BLaER1 (cell line): ENCODE measurements around the gene CRABP2.

Experiments
- H3K27ac ChIP-seq: shearing (Covaris generic); formaldehyde crosslinking; 2 replicates; pipeline ENCODE4 v1.8.1; 2022
- H3K27me3 ChIP-seq: shearing (Covaris generic); formaldehyde crosslinking; 2 replicates; pipeline ENCODE4 v1.8.1; 2022
- H3K36me3 ChIP-seq: shearing (Covaris generic); formaldehyde crosslinking; 2 replicates; pipeline ENCODE4 v1.8.1; 2022
- H3K4me1 ChIP-seq: shearing (Covaris generic); formaldehyde crosslinking; 2 replicates; pipeline ENCODE4 v1.8.1; 2022
- H3K4me2 ChIP-seq: shearing (Covaris generic); formaldehyde crosslinking; 2 replicates; pipeline ENCODE4 v1.8.1; 2022
- H3K4me3 ChIP-seq: shearing (Covaris generic); formaldehyde crosslinking; 2 replicates; pipeline ENCODE4 v1.8.1; 2022
- H3K9ac ChIP-seq: shearing (Covaris generic); formaldehyde crosslinking; 2 replicates; pipeline ENCODE4 v1.8.1; 2022
- H3K9me3 ChIP-seq: shearing (Covaris generic); formaldehyde crosslinking; 2 replicates; pipeline ENCODE4 v1.8.1; 2022
- H4K20me1 ChIP-seq: shearing (Covaris generic); formaldehyde crosslinking; 2 replicates; pipeline ENCODE4 v1.8.1; 2022
- Cebpa-rat ChIP-seq: shearing (Covaris generic); IDR thresholded peaks from 2 replicates; pipeline ENCODE4 v1.8.1; 2022

Gene CRABP2

DNA sequence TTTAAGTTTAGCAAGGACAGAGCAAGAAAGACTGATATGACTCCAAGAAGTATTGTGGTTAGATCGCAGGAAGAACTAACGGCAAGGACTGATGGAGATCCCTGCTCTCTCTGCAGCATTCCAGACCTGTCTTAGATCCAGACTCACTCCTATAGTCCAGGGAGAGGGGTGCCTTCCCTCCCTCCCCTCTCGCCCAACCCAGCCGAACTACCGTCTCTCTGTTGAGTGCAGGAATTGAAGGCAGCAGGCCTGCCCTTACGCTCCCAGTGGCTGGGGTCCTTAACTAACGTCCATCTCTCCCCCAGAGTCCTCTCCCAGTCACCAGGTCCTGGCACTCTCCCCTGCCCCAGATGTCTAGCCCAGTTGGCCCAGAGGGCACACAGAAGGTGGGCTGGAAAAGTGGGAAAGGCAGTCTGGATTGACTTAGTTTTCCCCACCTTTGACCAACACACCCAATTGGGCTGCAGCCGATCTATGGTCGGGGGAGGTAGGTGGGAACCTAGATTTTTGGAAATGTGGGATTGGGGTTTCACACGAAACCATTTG, 1.1 kb downstream of the CRABP2 start:
- no peak overlapping the region for H3K4me3 ChIP-seq
- H3K4me1 ChIP-seq = peaks cover 36% of the 10 kb centered on the region
- TF ChIP-seq Cebpa-rat = no peak
- H3K36me3 ChIP-seq = no peaks in the 10 kb centered on the region
- H3K4me2 ChIP-seq = no peak overlapping the region
- peaks cover 38% of the 10 kb centered on the region for H3K27me3 ChIP-seq
- no peaks in the 10 kb centered on the region; the same call in none of the 2 replicates for H4K20me1 ChIP-seq
- H3K9me3 ChIP-seq = no peaks in the 10 kb centered on the region
- H3K27ac ChIP-seq = no peak overlapping the region
- H3K9ac ChIP-seq = no peak overlapping the region

DNA sequence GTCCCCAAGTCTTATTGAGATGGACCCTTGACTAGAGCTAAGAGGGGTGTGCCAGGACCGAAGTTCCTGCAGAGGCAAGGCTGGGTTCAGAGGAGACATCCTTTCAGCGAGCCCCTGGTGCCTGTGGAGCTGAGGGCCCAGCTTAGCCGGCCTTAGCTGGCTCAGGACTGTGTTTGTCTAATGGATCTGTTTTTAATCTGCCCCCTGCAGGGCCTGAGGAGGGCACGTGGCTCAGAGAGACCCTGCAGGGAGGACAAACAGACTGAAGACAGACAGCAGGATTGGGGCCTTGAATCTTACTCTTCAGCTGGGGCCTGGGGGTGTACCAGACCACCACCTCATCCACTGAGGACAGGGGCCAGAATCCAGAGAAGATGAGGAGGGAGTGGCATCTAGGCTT, 1.6 kb downstream of the CRABP2 start:
- TF ChIP-seq Cebpa-rat = no peak
- no peak overlapping the region for H3K9ac ChIP-seq
- H3K4me2 ChIP-seq = no peak overlapping the region

GRCh38 chr1:156703336-156703735, 2.0 kb downstream of the CRABP2 start:
- Histone ChIP-seq H3K9ac (no peak overlapping the region), H3K36me3 (no peaks in the 10 kb centered on the region), H3K4me3 (no peak overlapping the region), H3K4me2 (no peak overlapping the region), H3K27ac (no peak overlapping the region), H3K4me1 (peaks cover 36% of the 10 kb centered on the region), H3K27me3 (peaks cover 38% of the 10 kb centered on the region), H3K9me3 (no peaks in the 10 kb centered on the region), H4K20me1 (no peaks in the 10 kb centered on the region; the same call in none of the 2 replicates)
- TF ChIP-seq Cebpa-rat = no peak

More for the DNA sequence above, 1.6 kb downstream of the CRABP2 start:
- H3K4me3 ChIP-seq = no peak overlapping the region
- no peak overlapping the region for H3K27ac ChIP-seq
- H4K20me1 ChIP-seq = no peaks in the 10 kb centered on the region; the same call in none of the 2 replicates
- no peaks in the 10 kb centered on the region for H3K36me3 ChIP-seq
- H3K27me3 ChIP-seq = peaks cover 38% of the 10 kb centered on the region
- H3K9me3 ChIP-seq = no peaks in the 10 kb centered on the region
- H3K4me1 ChIP-seq = peaks cover 36% of the 10 kb centered on the region

DNA sequence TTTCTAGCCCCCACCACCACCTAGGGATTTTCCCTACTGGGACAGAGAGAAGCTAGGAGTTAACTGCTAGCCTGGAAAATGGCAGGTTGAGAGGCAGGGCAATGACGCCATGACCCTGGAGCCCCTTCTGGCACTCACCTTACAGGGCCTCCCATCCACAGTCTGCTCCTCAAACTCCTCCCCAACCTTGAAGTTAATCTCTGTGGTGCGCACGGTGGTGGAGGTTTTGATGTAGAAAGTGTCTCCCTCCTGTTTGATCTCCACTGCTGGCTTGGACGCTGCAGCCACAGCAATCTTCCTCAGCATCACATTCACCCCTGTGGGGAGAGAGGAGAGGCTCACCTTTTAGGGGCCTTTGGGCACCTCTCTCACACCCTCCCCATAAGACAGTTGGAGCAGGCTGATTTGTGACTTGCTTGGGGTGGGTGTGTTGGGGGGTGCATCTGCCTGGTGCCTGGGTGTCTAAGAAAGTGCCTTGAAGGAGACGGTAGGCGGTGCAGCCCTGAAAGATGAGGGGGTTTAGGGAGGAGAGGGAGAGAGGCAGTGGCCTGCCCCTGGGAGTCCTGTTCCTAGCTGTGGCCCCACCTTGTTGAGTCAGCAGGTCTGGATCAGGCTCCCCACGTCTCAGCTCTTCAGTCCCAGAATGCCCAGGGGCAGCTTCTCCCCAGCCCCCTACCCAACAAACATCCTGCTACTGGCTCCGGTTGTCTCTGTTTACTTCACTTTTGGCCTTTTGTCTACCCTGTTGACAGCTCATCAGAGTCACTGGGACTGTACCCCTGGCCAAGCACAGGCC, 4.4 kb downstream of the CRABP2 start:
- H4K20me1 ChIP-seq = no peaks in the 10 kb centered on the region; the same call in none of the 2 replicates
- H3K9me3 ChIP-seq = no peaks in the 10 kb centered on the region
- peaks cover 34% of the 10 kb centered on the region for H3K4me1 ChIP-seq
- H3K4me2 ChIP-seq = no peak overlapping the region
- TF ChIP-seq Cebpa-rat = no peak
- H3K36me3 ChIP-seq = no peaks in the 10 kb centered on the region
- H3K9ac ChIP-seq = no peak overlapping the region
- no peak overlapping the region for H3K27ac ChIP-seq
- H3K4me3 ChIP-seq = no peak overlapping the region
- peaks cover 35% of the 10 kb centered on the region for H3K27me3 ChIP-seq

DNA sequence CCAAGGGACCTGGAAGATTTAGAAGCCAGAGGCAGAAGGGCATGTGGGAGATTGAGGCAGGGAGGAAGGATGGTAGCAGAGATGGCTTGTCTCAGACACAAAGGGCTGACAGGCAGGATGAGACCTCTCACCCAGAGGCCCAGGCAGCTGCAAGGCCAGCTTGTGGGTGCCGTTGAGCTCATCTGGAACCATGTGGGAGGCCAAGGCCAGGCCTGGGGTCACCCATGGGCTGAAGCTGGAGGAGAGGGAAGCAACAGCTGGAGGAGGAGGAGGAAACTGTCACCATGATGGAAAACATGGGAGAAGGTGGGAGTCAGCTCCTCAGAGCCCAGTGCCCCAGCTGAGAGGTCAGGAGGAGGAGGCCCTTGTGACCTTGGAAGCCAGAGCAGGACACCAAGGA, 6.4 kb downstream of the CRABP2 start:
- Histone ChIP-seq H3K27ac (no peak overlapping the region), H3K9me3 (no peaks in the 10 kb centered on the region), H3K4me1 (peaks cover 29% of the 10 kb centered on the region), H3K4me3 (no peak overlapping the region), H3K9ac (no peak overlapping the region), H3K4me2 (no peak overlapping the region), H3K36me3 (no peaks in the 10 kb centered on the region), H4K20me1 (no peaks in the 10 kb centered on the region; the same call in 1 of the 2 replicates), H3K27me3 (peaks cover 16% of the 10 kb centered on the region)
- TF ChIP-seq Cebpa-rat = no peak

DNA sequence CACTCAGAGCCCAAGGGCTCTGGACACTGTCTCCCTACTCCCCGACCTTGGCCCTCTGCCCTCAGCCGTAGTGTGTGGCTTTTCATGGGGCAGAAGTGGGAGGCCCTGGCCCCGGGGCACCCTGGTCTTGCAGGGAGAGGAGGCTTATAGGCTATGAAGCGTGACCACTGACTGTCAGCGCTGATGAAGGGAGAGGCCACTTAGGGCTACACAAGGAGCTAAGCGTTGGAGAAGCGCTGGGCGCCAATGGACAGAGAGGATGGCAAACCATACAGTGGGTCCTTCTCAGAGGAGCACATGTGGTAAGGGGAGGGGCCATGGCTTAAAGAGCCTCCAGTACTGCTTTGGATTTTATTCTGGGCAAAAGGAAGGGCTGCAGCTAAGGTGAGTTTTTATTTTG, 7.9 kb downstream of the CRABP2 start:
- Histone ChIP-seq H3K9me3 (no peaks in the 10 kb centered on the region), H3K36me3 (no peaks in the 10 kb centered on the region), H3K4me3 (no peak overlapping the region), H3K9ac (peak overlapping the region; percentile 11; the same call in 1 of the 2 replicates), H4K20me1 (no peaks in the 10 kb centered on the region), H3K27me3 (peaks cover 15% of the 10 kb centered on the region), H3K27ac (0 out of 2 replicates have a peak overlapping the region, but pooled peaks have one; percentile 18), H3K4me2 (peak overlapping the region; percentile 66), H3K4me1 (peaks cover 44% of the 10 kb centered on the region)
- TF ChIP-seq Cebpa-rat = no peak

GRCh38 chr1:156696755-156697154, 8.6 kb downstream of the CRABP2 start:
- Histone ChIP-seq H3K9ac (no peak overlapping the region), H3K4me2 (peak overlapping the region; percentile 66), H4K20me1 (no peaks in the 10 kb centered on the region), H3K36me3 (no peaks in the 10 kb centered on the region), H3K27me3 (peaks cover 22% of the 10 kb centered on the region), H3K9me3 (no peaks in the 10 kb centered on the region), H3K4me1 (peaks cover 51% of the 10 kb centered on the region), H3K4me3 (no peak overlapping the region), H3K27ac (no peak overlapping the region)
- TF ChIP-seq Cebpa-rat = no peak

GRCh38 chr1:156694690-156694962, 10.8 kb downstream of the CRABP2 start:
- no peak for TF ChIP-seq Cebpa-rat
- H3K27me3 ChIP-seq = peaks cover 43% of the 10 kb centered on the region
- peak overlapping the region; percentile 78 for H3K4me2 ChIP-seq
- no peak overlapping the region for H3K9ac ChIP-seq
- 0 out of 2 replicates have a peak overlapping the region, but pooled peaks have one; percentile 11 for H3K27ac ChIP-seq
- H3K36me3 ChIP-seq = no peaks in the 10 kb centered on the region
- no peaks in the 10 kb centered on the region for H3K9me3 ChIP-seq
- peaks cover 69% of the 10 kb centered on the region for H3K4me1 ChIP-seq
- no peaks in the 10 kb centered on the region for H4K20me1 ChIP-seq
- H3K4me3 ChIP-seq = no peak overlapping the region

- H3K27me3 ChIP-seq = peaks cover 44% of the 10 kb centered on the region
- peak overlapping the region; percentile 78 for H3K4me2 ChIP-seq
- no peak for TF ChIP-seq Cebpa-rat
- H4K20me1 ChIP-seq = no peaks in the 10 kb centered on the region
- no peaks in the 10 kb centered on the region for H3K36me3 ChIP-seq
- H3K9ac ChIP-seq = no peak overlapping the region
- H3K9me3 ChIP-seq = no peaks in the 10 kb centered on the region
- no peak overlapping the region for H3K4me3 ChIP-seq
- H3K4me1 ChIP-seq = peaks cover 75% of the 10 kb centered on the region
- H3K27ac ChIP-seq = 0 out of 2 replicates have a peak overlapping the region, but pooled peaks have one; percentile 11
Measured at GRCh38 chr1:156693848-156694689, 11.3 kb downstream of the CRABP2 start.
